M059J (cell line): ENCODE measurements around the gene TWIST1. TPM values are rescaled to one million over a fixed set of nuclear protein-coding genes. Genes with fewer than 3 reads are reported as not detected.

Source experiments
- DNase-seq: peaks from one replicate; pipeline ENCODE4 v3.0.0-alpha.2; 2012; ENCODE audit warnings: low read depth
- total RNA-seq: library from RNA; depleted of rRNA; stranded (reverse); fragments of >200 nt; shearing (Covaris generic); gene quantifications from 2 replicates; pipeline ENCODE4 v1.2.3, GENCODE V29; 2014; rRNA removed

Gene TWIST1
- total RNA-seq, result 15.0 and 24.0 TPM in 2 replicates

DNA sequence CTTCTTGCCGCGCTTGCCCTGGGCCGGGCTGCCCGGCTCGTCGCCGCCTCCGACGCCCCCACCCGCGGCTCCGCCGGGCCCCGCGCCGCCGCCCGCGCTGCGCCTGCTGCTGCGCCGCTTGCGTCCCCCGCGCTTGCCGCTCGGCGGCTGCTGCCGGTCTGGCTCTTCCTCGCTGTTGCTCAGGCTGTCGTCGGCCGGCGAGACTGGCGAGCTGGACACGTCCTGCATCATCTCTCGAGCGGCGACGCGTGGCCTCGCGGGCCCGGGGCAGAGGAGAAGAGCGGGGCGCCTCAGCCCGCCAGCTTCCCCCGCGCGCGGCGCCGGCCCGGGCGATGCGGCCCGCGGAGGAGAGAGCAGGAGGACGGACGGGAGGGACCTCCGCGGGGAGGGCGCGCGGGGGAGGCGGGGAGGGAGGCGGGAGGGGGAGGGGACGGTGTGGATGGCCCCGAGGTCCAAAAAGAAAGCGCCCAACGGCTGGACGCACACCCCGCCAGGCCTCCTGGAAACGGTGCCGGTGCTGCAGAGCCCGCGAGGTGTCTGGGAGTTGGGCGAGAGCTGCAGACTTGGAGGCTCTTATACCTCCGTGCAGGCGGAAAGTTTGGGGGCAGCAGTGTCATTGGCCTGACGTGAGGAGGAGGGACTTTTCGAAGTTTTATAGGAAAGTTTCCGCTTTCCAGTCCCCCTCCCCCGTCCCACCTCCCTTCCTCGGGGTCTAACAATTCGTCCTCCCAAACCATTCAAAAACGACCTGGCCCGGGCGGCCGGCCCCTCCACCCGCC is at the start of gene TWIST1:
Gene TWIST1, minus strand, starts transcription at position 546 of the 779 bp plus-strand sequence. Its CDS starts 315 bp downstream, at position 231.
- peak; percentile 90 for DNase-seq

DNA sequence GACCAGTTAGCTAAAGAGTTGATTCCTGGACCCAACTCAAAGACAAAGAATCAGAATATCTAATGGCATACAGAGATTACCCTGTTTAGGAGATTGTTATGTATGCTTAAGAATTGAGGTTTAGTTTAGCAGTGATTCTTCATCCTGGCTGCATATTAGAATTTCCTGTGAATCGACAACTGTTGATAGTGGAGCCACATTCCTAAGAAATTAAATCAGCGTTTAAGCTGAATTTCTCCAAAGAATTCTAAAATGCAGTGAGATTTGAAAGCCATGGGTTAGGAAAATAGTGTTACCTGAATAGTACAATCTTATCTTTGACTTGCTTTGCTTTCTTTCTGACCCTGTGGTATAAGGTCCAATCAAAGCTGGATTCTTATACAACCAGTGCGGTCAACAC is 44.2 kb upstream of the TWIST1 start:
- DNase-seq, result no peak

GRCh38 chr7:19146699-19147098 is 29.3 kb upstream of the TWIST1 start:
- DNase-seq, result peak; percentile 25

DNA sequence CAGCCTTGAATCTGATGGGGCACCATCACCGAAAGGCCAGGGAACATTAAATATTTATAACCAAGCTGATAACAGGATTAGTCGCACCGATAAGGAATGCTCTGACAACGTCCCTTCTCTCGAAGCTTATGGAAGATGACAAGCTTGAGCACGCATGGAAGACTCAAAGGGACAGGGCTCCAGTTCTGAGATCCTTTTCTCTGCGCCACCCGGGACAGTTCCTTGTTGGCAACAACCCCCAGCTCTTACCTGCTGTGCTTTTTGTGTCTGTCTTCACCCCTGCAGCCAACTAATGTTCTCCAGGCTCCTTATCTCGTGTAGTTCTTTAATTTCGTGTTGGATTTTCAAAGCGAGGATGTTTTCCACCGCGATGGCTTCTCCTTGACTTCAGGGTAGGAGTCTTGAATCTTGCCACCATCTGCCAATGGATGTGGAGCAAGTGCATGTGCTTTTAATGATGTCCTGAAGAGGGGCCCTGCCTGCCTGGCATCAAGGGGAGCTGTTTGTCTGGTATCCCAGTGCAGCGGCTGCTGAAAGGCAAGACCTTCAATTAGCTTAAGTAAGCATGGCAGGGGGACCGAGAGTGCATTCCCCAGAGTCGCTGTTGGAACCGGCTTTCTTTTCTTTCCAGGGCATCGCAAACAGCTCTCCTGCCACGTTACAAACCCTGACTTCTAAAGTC is 28.1 kb upstream of the TWIST1 start:
- DNase-seq, result no peak

DNA sequence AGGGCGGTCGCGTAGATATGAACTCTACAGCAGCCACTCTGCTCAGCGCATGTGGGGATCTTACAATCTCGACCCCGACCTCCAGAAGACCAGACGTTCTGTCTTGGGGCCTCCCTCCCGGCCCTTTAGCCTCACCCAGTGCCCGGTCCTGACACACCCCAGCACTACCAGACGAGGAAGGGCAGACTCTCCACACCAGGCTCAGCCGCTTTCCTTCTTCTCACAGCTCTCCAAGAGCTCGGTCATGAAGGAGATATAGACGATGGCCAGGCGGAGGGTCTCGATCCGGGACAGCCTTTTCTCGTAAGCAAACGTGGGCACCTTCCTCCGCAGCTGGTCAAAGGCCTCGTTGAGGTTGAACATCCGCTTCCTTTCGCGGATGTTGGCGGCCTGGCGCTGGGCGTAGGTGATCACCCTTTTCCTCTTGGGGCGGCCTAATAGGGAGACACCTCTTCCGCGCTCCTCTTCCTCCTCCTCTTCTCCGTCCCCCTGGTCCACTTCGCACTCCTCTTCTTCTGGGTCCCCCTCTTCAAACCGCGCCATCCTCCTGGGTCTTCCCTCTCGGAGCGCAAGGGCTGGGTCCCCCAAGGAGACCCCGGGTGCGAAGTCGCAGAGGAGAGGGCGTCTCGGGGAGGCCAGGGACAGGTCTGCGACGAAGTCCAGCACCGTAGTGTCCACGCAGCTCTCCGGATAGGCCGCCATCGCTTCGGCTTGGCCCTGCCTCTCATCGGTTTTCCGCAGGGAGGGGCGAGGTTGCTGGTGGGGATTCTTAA is 27.4 kb upstream of the TWIST1 start, which contains the start of gene FERD3L:
Gene FERD3L, minus strand, starts transcription at position 761 of the 773 bp plus-strand sequence. Its CDS starts 59 bp downstream, at position 702.
- DNase-seq, result no peak

- no peak for DNase-seq
Observed at GRCh38 chr7:19143881-19144574, 26.6 kb upstream of the TWIST1 start.

DNA sequence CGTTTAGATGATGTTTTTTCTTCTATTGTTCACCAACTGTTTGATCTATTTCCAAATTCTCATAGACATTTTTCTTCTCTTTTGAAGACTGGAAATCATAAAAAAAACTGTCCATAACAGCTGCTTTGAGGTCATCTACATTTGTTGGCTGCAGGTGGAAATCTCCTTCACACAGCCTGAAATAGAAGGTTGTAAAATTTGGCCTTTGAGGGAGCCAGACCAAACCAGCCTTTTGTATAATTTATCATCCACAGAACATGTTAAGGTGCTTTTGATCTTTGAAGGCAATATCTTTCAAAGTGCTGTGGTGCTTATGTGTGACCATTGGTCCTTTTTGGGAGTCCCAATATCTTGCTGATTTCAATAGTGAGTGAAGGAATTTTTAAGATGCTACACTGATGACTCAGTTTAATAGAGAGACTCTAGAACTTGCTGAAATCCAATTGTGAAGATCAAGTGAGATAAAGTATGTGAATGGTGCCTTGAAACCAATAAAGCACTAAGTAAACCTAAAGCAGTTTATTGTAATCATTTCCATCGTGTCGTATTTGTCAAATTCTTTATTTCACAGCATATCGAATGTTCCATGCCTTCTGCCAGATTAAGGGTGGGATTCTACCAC is 22.4 kb upstream of the TWIST1 start:
- DNase-seq, result no peak

DNA sequence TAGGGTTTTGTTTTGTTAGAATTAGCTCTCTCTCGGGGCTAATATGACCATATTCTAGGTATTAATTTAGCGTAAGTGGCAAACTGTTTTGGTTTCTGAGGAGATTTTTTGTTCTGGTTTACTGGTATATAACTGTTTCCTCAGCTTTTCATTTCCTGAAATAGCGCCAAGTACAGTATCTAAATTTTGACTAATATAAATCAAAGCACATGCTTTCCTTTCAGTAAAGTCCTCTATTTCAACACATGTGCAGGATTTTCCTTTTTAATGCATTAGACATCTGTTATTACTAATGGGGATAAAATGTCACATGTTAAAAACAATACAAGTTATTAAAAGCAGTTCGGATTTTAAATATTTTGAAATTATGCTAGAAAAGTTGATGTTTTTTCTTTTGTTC is 16.4 kb upstream of the TWIST1 start:
- no peak for DNase-seq

- no peak for DNase-seq
Observed at GRCh38 chr7:19133390-19133789, 16.0 kb upstream of the TWIST1 start.

- DNase-seq, result no peak
Observed at GRCh38 chr7:19128856-19129255, 11.4 kb upstream of the TWIST1 start.

GRCh38 chr7:19121977-19122588 is 4.6 kb upstream of the TWIST1 start:
- peak; percentile 60 for DNase-seq

DNA sequence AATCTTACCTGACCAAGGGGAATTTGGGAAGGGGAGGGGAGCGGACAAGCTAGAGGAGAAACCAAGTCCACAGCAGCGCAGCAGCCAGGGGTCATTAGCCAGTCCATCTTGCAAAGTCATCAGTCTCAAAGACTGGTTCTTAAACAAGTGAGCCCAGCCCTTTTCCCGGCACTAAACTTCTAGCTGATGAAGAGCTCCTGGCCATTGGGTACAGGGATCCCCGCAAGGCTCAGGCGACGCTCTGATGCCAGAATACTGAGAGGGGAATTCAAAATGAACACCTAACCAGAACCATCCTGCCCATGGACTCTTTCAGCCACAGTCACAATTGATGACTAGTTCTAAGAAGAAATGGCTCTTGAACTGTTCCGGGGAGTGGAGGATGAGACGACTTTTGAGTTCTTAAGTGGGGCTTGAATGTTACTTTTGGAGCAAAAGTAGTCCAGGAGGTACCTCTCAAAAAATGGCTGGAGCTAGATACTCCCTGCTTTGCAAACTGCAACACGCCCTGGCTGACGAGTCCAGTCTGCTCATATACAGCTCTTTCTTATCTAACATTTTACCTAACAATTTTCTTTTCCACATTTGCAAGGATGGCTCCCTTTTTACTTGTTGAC is 2.5 kb upstream of the TWIST1 start:
- DNase-seq, result no peak

DNA sequence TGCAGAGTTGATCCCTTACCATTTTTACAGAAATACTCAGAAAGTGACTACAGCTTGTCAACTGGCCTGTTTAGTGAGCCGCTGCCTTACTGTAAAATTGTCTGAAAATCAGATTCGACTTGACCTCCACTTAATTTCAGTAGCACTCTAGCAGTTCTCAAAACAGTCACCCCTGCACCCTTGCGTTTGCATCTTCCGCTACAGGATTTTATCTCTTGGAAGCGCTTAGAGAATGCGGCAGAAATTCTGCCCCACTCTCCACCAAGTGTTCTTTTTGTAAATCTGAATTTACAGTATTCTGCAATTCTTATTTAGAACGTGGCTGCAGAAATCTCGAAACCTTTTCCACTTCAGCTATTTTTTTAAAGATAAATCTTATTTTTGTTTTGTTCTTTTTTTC is 1.9 kb upstream of the TWIST1 start:
- DNase-seq, result no peak

DNA sequence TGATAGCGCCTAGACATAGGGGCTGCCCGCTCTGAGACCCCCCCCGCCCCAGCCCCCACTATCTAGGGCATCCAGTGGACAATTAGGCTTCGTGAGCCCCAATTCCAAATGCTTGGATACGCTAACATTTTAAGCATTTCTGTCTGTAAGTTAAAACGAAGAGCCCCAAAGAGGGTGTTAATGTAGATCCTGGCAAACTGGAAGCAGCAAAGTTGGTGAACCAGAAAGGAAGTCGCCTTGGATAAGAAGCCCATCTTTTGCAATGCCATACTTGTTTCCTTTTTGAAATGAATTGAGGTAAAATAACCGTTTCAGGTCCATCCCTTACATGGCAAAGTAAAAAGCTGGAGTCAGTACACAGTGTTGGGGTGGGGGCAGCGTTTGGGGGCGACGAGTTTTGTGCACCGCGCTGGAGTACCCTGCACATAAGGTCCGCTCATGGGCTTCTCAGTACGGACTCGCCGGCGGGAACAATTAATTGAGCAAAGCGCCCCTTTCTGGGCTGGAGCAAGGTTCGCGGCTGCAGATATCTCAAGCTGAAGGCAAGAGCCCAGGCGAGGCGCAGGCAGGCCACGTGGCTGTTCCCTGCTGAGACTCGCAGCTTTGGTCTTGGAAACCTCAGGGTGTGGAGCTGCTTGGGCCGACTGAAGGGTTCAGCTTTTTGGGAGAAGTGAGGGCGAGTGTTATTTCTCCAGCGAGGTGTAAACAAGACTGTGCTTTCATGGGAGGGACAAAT is 1.4 kb upstream of the TWIST1 start:
- no peak for DNase-seq

DNA sequence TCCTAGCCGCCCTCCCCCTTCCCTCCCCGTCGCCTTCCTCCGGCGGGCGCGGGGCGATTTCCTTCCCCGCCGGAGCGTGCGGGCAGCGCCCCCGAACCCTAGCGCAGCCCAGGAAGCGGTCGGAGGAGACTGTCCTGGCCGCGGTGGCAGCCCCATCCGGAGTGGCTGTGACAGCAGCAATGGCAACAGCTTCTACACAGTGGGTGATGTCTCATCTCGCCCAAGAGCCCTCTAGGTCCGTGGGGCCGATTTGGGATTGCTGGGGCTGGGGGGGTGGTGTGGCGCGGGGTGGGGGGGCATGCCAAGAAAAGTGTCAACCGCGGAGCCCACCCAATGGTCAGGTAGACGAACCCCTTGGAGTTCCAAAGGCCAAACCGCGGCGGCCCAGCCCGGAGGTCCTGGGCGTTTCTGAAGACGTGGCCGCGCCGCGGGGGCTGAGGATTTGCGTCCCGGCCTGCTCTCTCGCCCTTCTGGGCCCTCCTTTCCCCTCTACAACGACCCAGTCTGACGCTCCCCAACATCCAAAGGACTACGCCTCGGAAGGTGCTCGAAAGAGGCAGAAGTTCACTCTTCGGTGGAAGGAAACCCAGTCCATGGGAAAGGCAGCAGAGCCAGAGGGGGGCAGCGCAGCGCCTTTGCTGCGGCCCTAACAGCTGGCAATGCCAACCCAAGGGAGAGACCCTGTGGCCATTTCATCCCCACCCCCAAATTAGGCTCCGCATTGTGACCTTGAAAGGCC is 603 bp upstream of the TWIST1 start:
- DNase-seq, result peak; percentile 25

DNA sequence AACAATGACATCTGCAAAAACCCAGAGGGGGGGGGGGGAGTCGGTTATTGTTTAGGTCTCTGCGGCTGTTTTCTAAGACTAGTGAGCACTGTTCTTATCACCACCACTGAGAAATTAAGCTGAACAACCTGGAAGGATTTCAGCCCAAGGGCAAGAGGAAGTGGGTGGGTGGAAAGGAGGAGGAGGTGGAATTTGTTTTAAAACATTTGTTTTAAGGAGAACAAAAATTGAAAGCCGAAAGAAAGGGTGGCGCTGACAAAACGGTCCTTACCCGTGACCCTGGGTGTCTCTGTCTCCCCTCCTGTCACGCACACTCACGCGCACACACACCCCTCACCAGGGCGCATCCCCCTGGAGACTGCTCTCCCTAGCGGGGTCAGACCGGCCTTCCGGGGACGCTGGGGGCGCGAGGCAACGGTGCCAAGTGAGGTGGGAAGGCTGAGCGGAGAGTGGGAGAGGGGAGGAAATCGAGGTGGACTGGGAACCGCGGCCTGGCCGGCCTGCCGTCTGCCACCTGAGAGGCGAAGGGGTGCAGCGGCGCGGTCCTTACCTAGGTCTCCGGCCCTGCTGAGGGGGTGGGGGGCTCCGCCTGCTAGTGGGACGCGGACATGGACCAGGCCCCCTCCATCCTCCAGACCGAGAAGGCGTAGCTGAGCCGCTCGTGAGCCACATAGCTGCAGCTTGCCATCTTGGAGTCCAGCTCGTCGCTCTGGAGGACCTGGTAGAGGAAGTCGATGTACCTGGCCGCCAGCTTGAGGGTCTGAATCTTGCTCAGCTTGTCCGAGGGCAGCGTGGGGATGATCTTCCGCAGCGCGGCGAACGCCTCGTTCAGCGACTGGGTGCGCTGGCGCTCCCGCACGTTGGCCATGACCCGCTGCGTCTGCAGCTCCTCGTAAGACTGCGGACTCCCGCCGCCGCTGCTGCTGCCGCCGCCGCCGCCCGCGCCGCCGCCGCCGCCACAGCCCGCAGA is 1.0 kb downstream of the TWIST1 start:
- peak; percentile 72 for DNase-seq

- peak; percentile 59 for DNase-seq
Observed at GRCh38 chr7:19114551-19114855, 2.9 kb downstream of the TWIST1 start.
